K562 treated with DMSO at 1 percent for 24 hours (cell line): ENCODE data around the gene GYPB. TPM values are rescaled to one million over a fixed set of nuclear protein-coding genes. Genes with fewer than 3 reads are reported as not detected.

Experiments used
- total RNA-seq: library from RNA; unstranded; fragments of 300-600 nt; gene quantifications from 2 replicates; pipeline ENCODE4 v1.2.3, GENCODE V29; 2022; ENCODE audit warnings: low read depth; ENCODE audit not compliant: insufficient read depth

Gene GYPB
- total RNA-seq: 23.1 and 27.2 TPM in 2 replicates

GRCh38 chr4:144019277-144019676 lies at the start of gene GYPB:
TSS of gene GYPB (minus strand) at chr4:144019380. CDS start at chr4:144019287, 93 bp downstream.

Other genes with a start within 250 kb of the GYPB start
- 6.1 and 7.6 TPM in 2 replicates for gene GYPE, start 113.8 kb downstream of the GYPB start, total RNA-seq
- gene GYPA, start 121.3 kb upstream of the GYPB start, total RNA-seq: 9.4 and 11.3 TPM in 2 replicates